ENCODE results near the gene NUDT6. TPM values are rescaled to one million over a fixed set of nuclear protein-coding genes. Genes with fewer than 3 reads are reported as not detected.
"Not testable (repeated sequence)": the region's sequence is repeated elsewhere in the genome, so short reads cannot be mapped to it uniquely, and the experiment has no call there.

Gene NUDT6
- total RNA-seq, 1 experiment from 2014 or later = 13.7 TPM

- DNase-seq (ENCODE audit: low read depth in 1 of 2, low spot score in 2 of 2) = no peak
- H3K27ac ChIP-seq = no peak overlapping the region
- no peaks in the 10 kb centered on the region for H3K9me3 ChIP-seq (replicated peaks)
- no peaks in the 10 kb centered on the region for H3K27me3 ChIP-seq (replicated peaks)
- H3K4me1 ChIP-seq (replicated peaks) = peaks cover 4% of the 10 kb centered on the region; the same call in 1 of the 2 replicates
- peaks cover 17% of the 10 kb centered on the region for H3K36me3 ChIP-seq
- H3K4me3 ChIP-seq = no peak overlapping the region
These were observed 70.8 kb downstream of the NUDT6 start for GRCh38 chr4:122851568-122851967.

- not testable (repeated sequence) for H3K4me3 ChIP-seq; H3K9me3 ChIP-seq (replicated peaks); H3K27ac ChIP-seq; H3K27me3 ChIP-seq (replicated peaks); DNase-seq (ENCODE audit: low read depth in 1 of 2, low spot score in 2 of 2)
- H3K4me1 ChIP-seq (replicated peaks) = peaks cover 12% of the 10 kb centered on the region
- peaks cover 28% of the 10 kb centered on the region for H3K36me3 ChIP-seq
These were observed 72.6 kb downstream of the NUDT6 start for GRCh38 chr4:122849789-122850188.

GRCh38 chr4:122847931-122848330 is 74.5 kb downstream of the NUDT6 start:
- Histone ChIP-seq H3K9me3 (replicated peaks) (no peaks in the 10 kb centered on the region), H3K4me3 (no peak overlapping the region), H3K27me3 (replicated peaks) (no peaks in the 10 kb centered on the region), H3K27ac (no peak overlapping the region), H3K4me1 (replicated peaks) (peaks cover 12% of the 10 kb centered on the region), H3K36me3 (peaks cover 35% of the 10 kb centered on the region)
- no peak for DNase-seq (ENCODE audit: low read depth in 1 of 2, low spot score in 2 of 2)

- DNase-seq (ENCODE audit: low read depth in 1 of 2, low spot score in 2 of 2) = no peak
These were observed 76.6 kb downstream of the NUDT6 start for GRCh38 chr4:122845760-122846159.

GRCh38 chr4:122845066-122845465 is 77.3 kb downstream of the NUDT6 start:
- DNase-seq (ENCODE audit: low read depth in 1 of 2, low spot score in 2 of 2) = no peak
- Histone ChIP-seq H3K4me3 (no peak overlapping the region), H3K27ac (no peak overlapping the region), H3K36me3 (peaks cover 56% of the 10 kb centered on the region), H3K9me3 (replicated peaks) (no peaks in the 10 kb centered on the region), H3K4me1 (replicated peaks) (peaks cover 17% of the 10 kb centered on the region), H3K27me3 (replicated peaks) (no peaks in the 10 kb centered on the region)

More at GRCh38 chr4:122845760-122846159, 76.6 kb downstream of the NUDT6 start:
- no peaks in the 10 kb centered on the region for H3K9me3 ChIP-seq (replicated peaks)
- H3K27me3 ChIP-seq (replicated peaks) = no peaks in the 10 kb centered on the region
- H3K27ac ChIP-seq = no peak overlapping the region
- H3K36me3 ChIP-seq = peaks cover 50% of the 10 kb centered on the region
- no peak overlapping the region for H3K4me3 ChIP-seq
- peaks cover 17% of the 10 kb centered on the region for H3K4me1 ChIP-seq (replicated peaks)

- not testable (repeated sequence) for H3K4me3 ChIP-seq; H3K27ac ChIP-seq; DNase-seq (ENCODE audit: low read depth in 1 of 2, low spot score in 2 of 2); H3K27me3 ChIP-seq (replicated peaks); H3K9me3 ChIP-seq (replicated peaks)
- Histone ChIP-seq H3K36me3 (peaks cover 63% of the 10 kb centered on the region), H3K4me1 (replicated peaks) (peaks cover 17% of the 10 kb centered on the region)
These were observed 78.0 kb downstream of the NUDT6 start for GRCh38 chr4:122844391-122844790.

- Histone ChIP-seq H3K27me3 (replicated peaks) (no peaks in the 10 kb centered on the region), H3K4me3 (no peak overlapping the region), H3K36me3 (peaks cover 67% of the 10 kb centered on the region), H3K9me3 (replicated peaks) (no peaks in the 10 kb centered on the region), H3K27ac (no peak overlapping the region), H3K4me1 (replicated peaks) (peaks cover 18% of the 10 kb centered on the region)
- DNase-seq (ENCODE audit: low read depth in 1 of 2, low spot score in 2 of 2) = no peak
These were observed 79.3 kb downstream of the NUDT6 start for GRCh38 chr4:122842984-122843531.

Other genes with a start within 250 kb of the NUDT6 start
- gene BBS12, start 189.9 kb downstream of the NUDT6 start, total RNA-seq (2014; rRNA removed; shearing (Covaris generic)) = 2.9 and 3.3 TPM in 2 replicates
- gene FGF2, start 95.8 kb downstream of the NUDT6 start, total RNA-seq (2014; rRNA removed; shearing (Covaris generic)) = 34.9 and 42.9 TPM in 2 replicates